Neutrophil (primary cell): ENCODE data around the gene INPP4B.
"Not testable (repeated sequence)": the region's sequence is repeated elsewhere in the genome, so short reads cannot be mapped to it uniquely, and the experiment has no call there.

Experiments used
- H3K27ac ChIP-seq: fragments of 200-600 bp; sonication (generic); 2 replicates; pipeline ENCODE4 v1.5.1; 2016; ENCODE audit warnings: mild to moderate bottlenecking, moderate library complexity
- H3K27me3 ChIP-seq: fragments of 200-600 bp; sonication (generic); 2 replicates; pipeline ENCODE4 v1.6.0; 2016; ENCODE audit warnings: mild to moderate bottlenecking
- H3K36me3 ChIP-seq: fragments of 200-600 bp; sonication (generic); 2 replicates; pipeline ENCODE4 v1.5.1; 2017
- H3K4me1 ChIP-seq, 2 experiments: fragments of 200-600 bp in 1 of 2; sonication (generic) in 1 of 2; 1 replicate in 1 of 2; 2 replicates in 1 of 2; pipeline versions ENCODE4 v1.5.1 to v1.6.1; 2013 to 2016; ENCODE audit warnings: low read depth in 1 of 2, low read length in 1 of 2, mild to moderate bottlenecking in 1 of 2, moderate library complexity in 1 of 2; ENCODE audit not compliant: control insufficient read depth in 1 of 2, insufficient read depth in 1 of 2
- H3K4me3 ChIP-seq, 2 experiments: fragments of 200-600 bp in 1 of 2; sonication (generic) in 1 of 2; 1 replicate in 1 of 2; 2 replicates in 1 of 2; pipeline ENCODE4 v1.5.1; 2013 to 2016; ENCODE audit warnings: low read depth in 1 of 2, low read length in 1 of 2, mild to moderate bottlenecking in 1 of 2, moderate library complexity in 1 of 2
- H3K9me3 ChIP-seq: fragments of 200-600 bp; sonication (generic); 2 replicates; pipeline ENCODE4 v1.5.1; 2016
- CTCF ChIP-seq: fragments of 200-600 bp; sonication (generic); IDR thresholded peaks from 2 replicates; pipeline ENCODE4 v1.5.1; 2016; ENCODE audit warnings: antibody characterized with exemption

INPP4B gene

GRCh38 chr4:142512161-142512560 lies 333.9 kb downstream of the INPP4B start:
- no peaks in the 10 kb centered on the region for H3K36me3 ChIP-seq
- H3K27ac ChIP-seq, result no peak overlapping the region
- no peaks in the 10 kb centered on the region for H3K9me3 ChIP-seq
- no peak overlapping the region for H3K4me3 ChIP-seq
- TF ChIP-seq CTCF, result no peak
- H3K27me3 ChIP-seq, result no peaks in the 10 kb centered on the region
- H3K4me1 ChIP-seq, result no peaks in the 10 kb centered on the region

- H3K4me1 ChIP-seq, result no peaks in the 10 kb centered on the region
- H3K36me3 ChIP-seq, result no peaks in the 10 kb centered on the region
- no peak for TF ChIP-seq CTCF
- H3K4me3 ChIP-seq, result no peak overlapping the region
- H3K27me3 ChIP-seq, result no peaks in the 10 kb centered on the region
- no peak overlapping the region for H3K27ac ChIP-seq
- no peaks in the 10 kb centered on the region for H3K9me3 ChIP-seq
Measured at GRCh38 chr4:142509881-142510280, 336.2 kb downstream of the INPP4B start.

DNA sequence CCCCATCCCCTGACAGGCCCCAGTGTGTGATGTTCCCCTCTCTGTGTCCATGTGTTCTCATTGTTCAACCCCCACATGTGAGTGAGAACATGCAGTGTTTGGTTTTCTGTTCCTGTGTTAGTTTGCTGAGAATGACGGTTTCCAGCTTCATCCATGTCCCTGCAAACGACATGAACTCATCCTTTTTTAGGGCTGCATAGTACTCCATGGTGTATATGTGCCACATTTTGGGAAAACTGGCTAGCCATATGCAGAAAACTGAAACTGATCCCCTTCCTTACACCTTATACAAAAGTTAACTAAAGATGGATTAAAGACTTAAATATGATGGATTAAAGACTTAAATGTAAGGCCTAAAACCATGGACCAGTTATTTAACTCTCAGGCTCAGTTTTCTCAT lies 336.7 kb downstream of the INPP4B start:
- not testable (repeated sequence) for H3K4me1 ChIP-seq, H3K4me3 ChIP-seq, H3K36me3 ChIP-seq, H3K9me3 ChIP-seq, H3K27me3 ChIP-seq, H3K27ac ChIP-seq

DNA sequence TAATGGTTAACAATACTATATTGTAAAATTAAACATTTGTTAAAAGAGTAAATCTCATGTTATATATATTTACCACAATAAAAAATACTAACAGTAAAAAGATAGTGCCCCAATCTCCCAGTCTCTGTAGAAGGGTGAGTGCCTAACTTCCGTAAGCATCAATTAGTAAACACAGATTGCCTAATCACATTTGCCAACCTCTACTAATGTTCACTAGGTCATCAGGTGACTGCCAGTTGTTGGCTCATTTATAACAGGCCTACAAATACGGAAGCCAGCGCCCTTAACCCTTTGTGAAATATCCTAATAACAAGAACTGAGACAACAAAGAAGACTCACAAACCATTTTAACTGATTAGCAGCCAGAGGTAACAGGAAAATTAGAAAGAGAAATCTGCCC lies 345.1 kb downstream of the INPP4B start:
- H3K27ac ChIP-seq, result no peak overlapping the region
- no peaks in the 10 kb centered on the region for H3K4me1 ChIP-seq
- H3K36me3 ChIP-seq, result no peaks in the 10 kb centered on the region
- H3K4me3 ChIP-seq, result no peak overlapping the region
- no peaks in the 10 kb centered on the region for H3K27me3 ChIP-seq
- no peaks in the 10 kb centered on the region for H3K9me3 ChIP-seq
- no peak for TF ChIP-seq CTCF

DNA sequence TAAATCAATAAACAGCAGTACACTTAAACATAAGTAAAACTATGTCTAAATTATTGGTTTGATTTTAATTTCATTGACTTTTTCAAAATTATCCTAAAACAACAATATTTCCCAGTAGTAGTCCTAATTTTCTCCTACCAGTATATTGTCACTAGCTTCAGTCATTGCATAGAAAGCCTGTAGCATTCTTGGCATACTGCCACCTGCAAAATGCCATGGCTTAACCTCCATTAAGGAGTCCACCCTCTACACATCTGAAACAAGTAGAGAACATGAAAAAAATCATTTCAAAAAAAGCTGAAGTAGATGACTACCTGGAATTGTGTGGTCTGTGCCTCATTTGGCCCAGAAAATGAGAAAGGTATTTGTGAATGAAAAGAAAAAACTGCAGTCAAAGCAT lies 348.5 kb downstream of the INPP4B start:
- Histone ChIP-seq H3K9me3 (no peaks in the 10 kb centered on the region), H3K4me3 (no peak overlapping the region), H3K27ac (no peak overlapping the region), H3K4me1 (no peaks in the 10 kb centered on the region), H3K36me3 (no peaks in the 10 kb centered on the region), H3K27me3 (no peaks in the 10 kb centered on the region)
- no peak for TF ChIP-seq CTCF

GRCh38 chr4:142493255-142494110 lies 352.6 kb downstream of the INPP4B start:
- no peaks in the 10 kb centered on the region for H3K9me3 ChIP-seq
- no peak overlapping the region for H3K27ac ChIP-seq
- H3K36me3 ChIP-seq, result no peaks in the 10 kb centered on the region
- H3K27me3 ChIP-seq, result no peaks in the 10 kb centered on the region
- no peak overlapping the region for H3K4me3 ChIP-seq
- no peaks in the 10 kb centered on the region for H3K4me1 ChIP-seq
- no peak for TF ChIP-seq CTCF
